GM19193 (cell line): Measurements from ENCODE around the gene SP7.

Source experiments
- POLR2A ChIP-seq: IDR thresholded peaks from 4 replicates; pipeline ENCODE4 v1.6.1; 2011; ENCODE audit not compliant: insufficient read depth, insufficient read length; ENCODE audit errors: extremely low read depth

SP7 gene

GRCh38 chr12:53295070-53295890, 40.9 kb downstream of the SP7 start, which contains the start of gene PFDN5:
TSS of gene PFDN5 (plus strand) at chr12:53295542. CDS start at chr12:53295568, 26 bp downstream.
- peak; percentile 87 for TF ChIP-seq POLR2A

DNA sequence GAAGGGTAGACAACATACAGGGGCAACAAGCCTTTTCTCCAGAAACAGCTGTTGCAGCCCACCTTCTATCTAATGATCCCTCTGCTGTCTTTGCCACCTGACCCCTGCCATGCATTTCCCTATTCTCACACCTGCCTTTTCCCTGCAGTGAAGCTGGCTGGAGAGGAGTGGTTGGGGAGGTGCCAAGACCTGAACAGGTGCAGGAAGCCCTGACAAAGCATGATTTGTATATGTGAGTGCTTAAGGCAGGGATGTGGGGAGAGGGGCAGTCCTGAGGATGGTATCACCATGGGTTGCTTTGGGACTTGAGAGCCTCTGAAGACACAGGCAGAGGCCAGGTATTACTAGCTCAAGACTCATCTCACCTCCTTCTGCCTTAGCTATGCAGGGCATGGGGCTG, 43.7 kb downstream of the SP7 start:
- no peak for TF ChIP-seq POLR2A

DNA sequence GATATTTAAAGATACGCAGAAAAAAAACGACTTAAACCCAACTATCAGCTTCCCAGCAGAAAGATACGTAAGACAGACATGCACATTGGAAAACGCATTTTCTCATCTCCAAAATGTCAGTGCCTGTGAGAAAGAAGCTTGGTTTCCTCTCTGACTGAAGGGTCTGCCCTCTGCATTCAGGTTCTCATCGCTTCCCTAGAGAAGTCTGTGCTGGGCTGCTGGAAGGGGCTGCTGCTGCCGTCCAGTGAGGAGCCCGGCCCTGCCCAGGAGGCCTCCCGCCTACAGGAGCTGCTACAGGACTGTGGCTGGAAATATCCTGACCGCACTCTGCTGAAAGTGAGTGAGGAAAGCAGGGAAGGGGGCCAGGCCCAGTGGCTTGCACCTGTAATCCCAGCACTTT, 45.5 kb downstream of the SP7 start:
- no peak for TF ChIP-seq POLR2A

- TF ChIP-seq POLR2A: no peak
Observed at GRCh38 chr12:53289891-53290290, 46.3 kb downstream of the SP7 start.

DNA sequence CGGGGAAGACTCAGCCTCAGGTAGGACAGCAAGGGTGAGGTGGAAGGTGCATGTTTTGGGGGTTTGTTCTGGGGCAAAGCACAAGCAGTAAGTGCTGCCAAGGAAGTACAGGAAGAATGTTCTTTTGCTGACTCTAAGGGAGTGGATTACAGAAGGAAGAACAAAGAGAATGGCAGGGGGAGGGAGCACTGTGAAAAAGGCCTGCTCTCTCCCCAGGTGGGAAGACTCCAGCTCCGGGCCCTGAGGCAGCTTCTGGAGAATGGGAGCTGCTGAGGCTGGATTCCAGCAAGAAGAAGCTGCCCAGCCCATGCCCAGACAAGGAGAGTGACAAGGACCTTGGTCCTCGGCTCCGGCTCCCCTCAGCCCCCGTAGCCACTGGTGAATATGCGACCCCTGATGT, 47.8 kb downstream of the SP7 start:
- TF ChIP-seq POLR2A: no peak

- no peak for TF ChIP-seq POLR2A
Observed at GRCh38 chr12:53287741-53288216, 48.4 kb downstream of the SP7 start.

- no peak for TF ChIP-seq POLR2A
Observed at GRCh38 chr12:53286448-53286847, 49.7 kb downstream of the SP7 start.

- no peak for TF ChIP-seq POLR2A
Observed at GRCh38 chr12:53279888-53280498, 56.2 kb downstream of the SP7 start.

DNA sequence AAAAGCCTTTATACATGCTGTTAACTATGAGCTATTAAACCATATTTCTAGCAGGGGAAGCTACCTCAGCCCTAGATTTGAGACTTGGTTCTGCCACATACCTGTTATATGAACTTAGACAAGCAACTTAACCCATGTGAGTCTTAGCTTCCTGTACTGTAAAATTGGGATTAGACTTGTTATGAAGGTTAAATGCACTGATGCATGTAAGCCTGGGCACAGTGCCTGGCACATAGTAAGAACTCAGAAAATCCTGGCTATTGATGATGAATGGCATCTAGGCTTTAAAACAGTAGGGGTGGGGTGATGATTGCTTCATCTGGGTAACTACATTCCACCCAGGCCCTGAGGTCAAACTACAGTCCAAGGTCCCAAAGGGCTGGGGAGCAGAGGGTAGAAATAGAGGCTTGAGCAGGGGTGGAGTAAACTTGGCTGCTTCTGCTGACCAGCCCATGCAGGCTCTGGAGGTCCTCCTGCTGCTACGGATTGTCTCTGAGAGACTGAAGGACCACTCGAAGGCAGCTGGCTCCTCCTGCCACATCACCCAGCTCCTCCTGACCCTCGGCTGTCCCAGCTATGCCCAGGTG, 56.8 kb downstream of the SP7 start:
- no peak for TF ChIP-seq POLR2A

DNA sequence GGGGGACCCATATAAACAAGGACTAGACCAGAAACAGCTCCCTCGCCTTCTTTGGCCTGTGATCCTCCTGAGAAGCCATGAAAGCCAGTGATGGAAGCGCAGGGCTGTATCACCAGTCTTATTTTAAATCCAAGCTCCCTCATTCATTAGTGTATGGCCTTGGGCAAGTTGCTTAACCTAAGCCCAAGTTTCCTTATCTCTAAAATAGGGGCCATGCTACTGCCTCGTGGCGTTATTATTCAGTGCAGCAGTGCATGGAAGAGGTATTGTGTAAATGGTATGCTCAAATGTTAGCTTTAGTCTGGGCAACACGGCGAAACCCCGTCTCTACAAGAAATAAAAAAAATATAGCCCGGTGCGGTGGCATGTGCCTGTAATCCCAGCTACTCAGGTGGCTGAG, 58.2 kb downstream of the SP7 start:
- no peak for TF ChIP-seq POLR2A
